ENCODE results near the gene STK31.

DNA sequence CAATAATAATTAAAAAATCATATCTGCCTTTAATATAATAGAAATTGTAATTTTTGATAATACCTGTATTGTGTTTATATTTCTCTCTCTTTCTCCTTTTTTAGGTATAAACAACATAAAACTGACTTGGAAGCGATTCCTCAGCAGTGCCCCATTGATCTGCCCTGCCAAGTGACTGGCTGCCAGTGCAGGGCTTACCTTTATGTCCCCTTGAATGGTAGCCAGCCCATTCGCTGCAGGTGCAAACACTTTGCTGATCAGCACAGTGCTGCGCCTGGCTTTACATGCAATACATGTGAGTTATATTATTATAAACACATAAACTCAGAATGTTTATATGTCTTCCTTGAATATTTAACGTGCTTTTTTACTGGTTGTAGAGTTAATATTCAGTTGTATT is 20.9 kb upstream of the STK31 start:
- no peak for TF ChIP-seq CREB1 (IDR thresholded peaks at IDR 0.05; ENCODE audit: low read depth)
- TF ChIP-seq CEBPB (IDR thresholded peaks at IDR 0.05), result no peak
- TF ChIP-seq, protein P1, sequence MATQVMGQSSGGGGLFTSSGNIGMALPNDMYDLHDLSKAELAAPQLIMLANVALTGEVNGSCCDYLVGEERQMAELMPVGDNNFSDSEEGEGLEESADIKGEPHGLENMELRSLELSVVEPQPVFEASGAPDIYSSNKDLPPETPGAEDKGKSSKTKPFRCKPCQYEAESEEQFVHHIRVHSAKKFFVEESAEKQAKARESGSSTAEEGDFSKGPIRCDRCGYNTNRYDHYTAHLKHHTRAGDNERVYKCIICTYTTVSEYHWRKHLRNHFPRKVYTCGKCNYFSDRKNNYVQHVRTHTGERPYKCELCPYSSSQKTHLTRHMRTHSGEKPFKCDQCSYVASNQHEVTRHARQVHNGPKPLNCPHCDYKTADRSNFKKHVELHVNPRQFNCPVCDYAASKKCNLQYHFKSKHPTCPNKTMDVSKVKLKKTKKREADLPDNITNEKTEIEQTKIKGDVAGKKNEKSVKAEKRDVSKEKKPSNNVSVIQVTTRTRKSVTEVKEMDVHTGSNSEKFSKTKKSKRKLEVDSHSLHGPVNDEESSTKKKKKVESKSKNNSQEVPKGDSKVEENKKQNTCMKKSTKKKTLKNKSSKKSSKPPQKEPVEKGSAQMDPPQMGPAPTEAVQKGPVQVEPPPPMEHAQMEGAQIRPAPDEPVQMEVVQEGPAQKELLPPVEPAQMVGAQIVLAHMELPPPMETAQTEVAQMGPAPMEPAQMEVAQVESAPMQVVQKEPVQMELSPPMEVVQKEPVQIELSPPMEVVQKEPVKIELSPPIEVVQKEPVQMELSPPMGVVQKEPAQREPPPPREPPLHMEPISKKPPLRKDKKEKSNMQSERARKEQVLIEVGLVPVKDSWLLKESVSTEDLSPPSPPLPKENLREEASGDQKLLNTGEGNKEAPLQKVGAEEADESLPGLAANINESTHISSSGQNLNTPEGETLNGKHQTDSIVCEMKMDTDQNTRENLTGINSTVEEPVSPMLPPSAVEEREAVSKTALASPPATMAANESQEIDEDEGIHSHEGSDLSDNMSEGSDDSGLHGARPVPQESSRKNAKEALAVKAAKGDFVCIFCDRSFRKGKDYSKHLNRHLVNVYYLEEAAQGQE (IDR thresholded peaks at IDR 0.05; ENCODE audit: low read depth), result no peak
- TF ChIP-seq YY1 (IDR thresholded peaks at IDR 0.05; ENCODE audit: low read depth), result no peak
- no peak for TF ChIP-seq EP300 (IDR thresholded peaks at IDR 0.05; ENCODE audit: borderline replicate concordance)
- no peak for TF ChIP-seq FOXM1 (IDR thresholded peaks at IDR 0.05; ENCODE audit: borderline replicate concordance, low read depth)
- no peak for TF ChIP-seq TCF12 (IDR thresholded peaks at IDR 0.05; ENCODE audit: low read depth)
- TF ChIP-seq, protein P2, sequence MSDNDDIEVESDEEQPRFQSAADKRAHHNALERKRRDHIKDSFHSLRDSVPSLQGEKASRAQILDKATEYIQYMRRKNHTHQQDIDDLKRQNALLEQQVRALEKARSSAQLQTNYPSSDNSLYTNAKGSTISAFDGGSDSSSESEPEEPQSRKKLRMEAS (IDR thresholded peaks at IDR 0.05), result no peak
- TF ChIP-seq NFIC (IDR thresholded peaks at IDR 0.05), result no peak
- no peak for TF ChIP-seq EGR1 (IDR thresholded peaks at IDR 0.05)
- no peak for TF ChIP-seq RAD21 (IDR thresholded peaks at IDR 0.05; ENCODE audit: low read depth)

Data from Ishikawa (cell line).